MV-4-11 (cell line): ENCODE results near the gene HSFX2.
A peak's percentile ranks its signal among the peaks of the same experiment; 100 is the strongest.
"Not testable (repeated sequence)": the region's sequence is repeated elsewhere in the genome, so short reads cannot be mapped to it uniquely, and the experiment has no call there.

Source experiments
- DNase-seq: peaks from one replicate; lab custom pipeline; 2025; lab: John Stamatoyannopoulos, UW

HSFX2 gene

GRCh38 chrX:149595214-149595613 lies at the start of gene HSFX2:
HSFX2 (minus strand) TSS chrX:149595314; CDS start chrX:149594700, 614 bp downstream.
- DNase-seq = not testable (repeated sequence)

- DNase-seq = no peak
Measured at GRCh38 chrX:149643496-149643895, 48.4 kb upstream of the HSFX2 start.

GRCh38 chrX:149641835-149642234 lies 46.7 kb upstream of the HSFX2 start:
- DNase-seq = no peak

GRCh38 chrX:149641432-149641831 lies 46.3 kb upstream of the HSFX2 start:
- DNase-seq = no peak

- no peak for DNase-seq
Measured at GRCh38 chrX:149639568-149639967, 44.5 kb upstream of the HSFX2 start.

- no peak for DNase-seq
Measured at GRCh38 chrX:149638860-149639259, 43.7 kb upstream of the HSFX2 start.

GRCh38 chrX:149633511-149633910 lies 38.4 kb upstream of the HSFX2 start:
- no peak for DNase-seq

- DNase-seq = peak; percentile 14
Measured at GRCh38 chrX:149631234-149632165, 36.4 kb upstream of the HSFX2 start, which contains the start of gene TMEM185A. TMEM185A (minus strand) TSS chrX:149631792; CDS start chrX:149631580, 212 bp downstream.

- DNase-seq = peak; percentile 10
Measured at GRCh38 chrX:149630681-149631233, 35.6 kb upstream of the HSFX2 start.

- no peak for DNase-seq
Measured at GRCh38 chrX:149629730-149630387, 34.7 kb upstream of the HSFX2 start.

- DNase-seq = no peak
Measured at GRCh38 chrX:149628768-149629167, 33.7 kb upstream of the HSFX2 start.

- no peak for DNase-seq
Measured at GRCh38 chrX:149628280-149628679, 33.2 kb upstream of the HSFX2 start.

GRCh38 chrX:149626829-149627228 lies 31.7 kb upstream of the HSFX2 start:
- DNase-seq = not testable (repeated sequence)

- not testable (repeated sequence) for DNase-seq
Measured at GRCh38 chrX:149619662-149620061, 24.5 kb upstream of the HSFX2 start.

- DNase-seq = no peak
Measured at GRCh38 chrX:149618871-149619270, 23.8 kb upstream of the HSFX2 start.

GRCh38 chrX:149611623-149612175 lies 16.6 kb upstream of the HSFX2 start:
- DNase-seq = peak; percentile 8

- no peak for DNase-seq
Measured at GRCh38 chrX:149610511-149610910, 15.4 kb upstream of the HSFX2 start.

- DNase-seq = no peak
Measured at GRCh38 chrX:149607699-149608098, 12.6 kb upstream of the HSFX2 start.

GRCh38 chrX:149605248-149605885 lies 10.3 kb upstream of the HSFX2 start:
- not testable (repeated sequence) for DNase-seq

GRCh38 chrX:149598603-149599002 lies 3.5 kb upstream of the HSFX2 start:
- not testable (repeated sequence) for DNase-seq

- not testable (repeated sequence) for DNase-seq
Measured at GRCh38 chrX:149595943-149596342, 829 bp upstream of the HSFX2 start.

- DNase-seq = not testable (repeated sequence)
Measured at GRCh38 chrX:149590993-149591392, 4.1 kb downstream of the HSFX2 start.
